H1 (cell line): ENCODE results near the gene MCF2L. TPM values are rescaled to one million over a fixed set of nuclear protein-coding genes. Genes with fewer than 3 reads are reported as not detected.

Experiments used
- CTCF ChIA-PET: fragments of 300-600 bp; sonication (Branson Sonifier 250); formaldehyde crosslinking; loops from one replicate; lab custom pipeline; 2021; ENCODE audit not compliant: partially characterized antibody; lab: Charles Lee
- POLR2A ChIA-PET: fragments of 300-600 bp; sonication (Branson Sonifier 250); formaldehyde crosslinking; loops from one replicate; lab custom pipeline; 2021; ENCODE audit warnings: inconsistent platforms; ENCODE audit not compliant: partially characterized antibody; lab: Charles Lee
- DNase-seq, 2 experiments: peaks; one replicate each; pipeline versions ENCODE4 v3.0.0 to v3.0.0-alpha.2; 2010 to 2022; ENCODE audit warnings: low spot score in 2 of 2, low read depth in 1 of 2, mixed read lengths in 1 of 2
- FAIRE-seq: peaks from 2 replicates; lab custom pipeline; 2011; peaks lifted over from hg19 to GRCh38; lab: Jason Lieb, UNC
- H2AFZ ChIP-seq: 2 replicates; pipeline ENCODE4 v1.8.1; 2012; ENCODE audit warnings: low read length, inconsistent platforms
- H2AK5ac ChIP-seq: 2 replicates; pipeline ENCODE4 v1.6.1; 2013; ENCODE audit warnings: low read depth, low read length
- H2BK120ac ChIP-seq: replicated peaks from 2 replicates; pipeline ENCODE3; 2013; ENCODE audit warnings: low read depth, low read length, inconsistent platforms
- H2BK12ac ChIP-seq: 2 replicates; pipeline ENCODE4 v1.6.1; 2013; ENCODE audit warnings: low read depth, low read length
- H2BK15ac ChIP-seq: 2 replicates; pipeline ENCODE4 v1.6.1; 2013; ENCODE audit warnings: low read length
- H2BK20ac ChIP-seq: 2 replicates; pipeline ENCODE4 v1.6.1; 2013; ENCODE audit warnings: low read length
- H2BK5ac ChIP-seq: 2 replicates; pipeline ENCODE4 v1.6.1; 2013; ENCODE audit warnings: low read depth, low read length
- H3K14ac ChIP-seq: 2 replicates; pipeline ENCODE4 v1.6.1; 2013; ENCODE audit warnings: inconsistent platforms; ENCODE audit not compliant: insufficient read length
- H3K18ac ChIP-seq: 2 replicates; pipeline ENCODE4 v1.6.1; 2013; ENCODE audit warnings: low read length; ENCODE audit errors: extremely low read depth
- H3K23ac ChIP-seq: 2 replicates; pipeline ENCODE4 v1.6.1; 2013; ENCODE audit warnings: inconsistent platforms; ENCODE audit not compliant: insufficient read length
- H3K23me2 ChIP-seq: 2 replicates; pipeline ENCODE4 v1.6.1; 2013; ENCODE audit warnings: low read depth, low read length
- H3K27ac ChIP-seq: 2 replicates; pipeline ENCODE4 v1.6.1; 2011; ENCODE audit warnings: low read depth, low read length, inconsistent platforms
- H3K27me3 ChIP-seq, 4 experiments: replicated peaks in 1 of 4; 1 replicate in 1 of 4; 2 replicates in 3 of 4; pipeline versions ENCODE4 v1.6.1 to v1.8.1; 2011 to 2013; ENCODE audit warnings: low read length in 3 of 4, mild to moderate bottlenecking in 3 of 4, inconsistent platforms in 2 of 4, mixed read lengths in 2 of 4, moderate library complexity in 1 of 4; ENCODE audit not compliant: control insufficient read depth in 3 of 4, insufficient read depth in 3 of 4; ENCODE audit errors: extremely low read depth in 1 of 4
- H3K36me3 ChIP-seq, 4 experiments: 2 replicates each; pipeline versions ENCODE4 v1.6.1 to v1.8.1; 2011 to 2013; ENCODE audit warnings: mild to moderate bottlenecking in 4 of 4, low read length in 3 of 4, moderate library complexity in 2 of 4, control low read depth in 1 of 4, inconsistent platforms in 1 of 4; ENCODE audit not compliant: insufficient read depth in 4 of 4, control insufficient read depth in 2 of 4
- H3K4ac ChIP-seq: replicated peaks from 2 replicates; pipeline ENCODE3; 2013; ENCODE audit warnings: low read length, low read depth, mixed read lengths, inconsistent platforms; ENCODE audit not compliant: insufficient read length
- H3K4me1 ChIP-seq, 4 experiments: replicated peaks in 1 of 4; 1 replicate in 1 of 4; 2 replicates in 3 of 4; pipeline versions ENCODE4 v1.6.1 to v1.8.1; 2011 to 2013; ENCODE audit warnings: low read length in 3 of 4, inconsistent platforms in 2 of 4, mixed read lengths in 1 of 4; ENCODE audit not compliant: insufficient read depth in 4 of 4, control insufficient read depth in 3 of 4
- H3K4me2 ChIP-seq, 2 experiments: 2 replicates each; pipeline versions ENCODE4 v1.6.1 to v1.8.1; 2011 to 2013; ENCODE audit warnings: low read depth in 2 of 2, low read length in 2 of 2, control low read depth in 1 of 2, inconsistent platforms in 1 of 2, mild to moderate bottlenecking in 1 of 2; ENCODE audit not compliant: insufficient read depth in 1 of 2
- H3K4me3 ChIP-seq, 4 experiments: fragments of 200-600, 300-600 bp in 1 of 4; sonication (generic), shearing (Covaris generic), sonication (Bioruptor Twin) in 1 of 4; 2 replicates each; pipeline versions ENCODE4 v1.5.1 to v1.8.1; 2011 to 2016; ENCODE audit warnings: low read length in 4 of 4, low read depth in 3 of 4, control low read depth in 2 of 4, inconsistent platforms in 2 of 4, mild to moderate bottlenecking in 2 of 4, mixed read lengths in 1 of 4, moderate library complexity in 1 of 4; ENCODE audit not compliant: insufficient read depth in 2 of 4; ENCODE audit errors: extremely low read depth in 1 of 4
- H3K56ac ChIP-seq: replicated peaks from 2 replicates; pipeline ENCODE3; 2013; ENCODE audit warnings: low read depth, mild to moderate bottlenecking, mixed read lengths, low read length, inconsistent platforms; ENCODE audit not compliant: insufficient read length
- H3K79me1 ChIP-seq: 2 replicates; pipeline ENCODE4 v1.6.1; 2013; ENCODE audit warnings: low read depth, low read length, control low read depth
- H3K79me2 ChIP-seq, 2 experiments: 2 replicates each; pipeline versions ENCODE4 v1.6.1 to v1.8.1; 2012 to 2013; ENCODE audit warnings: low read length in 2 of 2, mild to moderate bottlenecking in 2 of 2, inconsistent platforms in 1 of 2; ENCODE audit not compliant: insufficient read depth in 2 of 2, control insufficient read depth in 1 of 2
- H3K9ac ChIP-seq, 4 experiments: replicated peaks in 1 of 4; 1 replicate in 1 of 4; 2 replicates in 3 of 4; pipeline versions ENCODE4 v1.6.1 to v1.8.1; 2011 to 2013; ENCODE audit warnings: low read depth in 3 of 4, low read length in 3 of 4, control low read depth in 2 of 4, mild to moderate bottlenecking in 2 of 4, moderate library complexity in 2 of 4, inconsistent platforms in 1 of 4; ENCODE audit errors: extremely low read depth in 1 of 4
- H3K9me3 ChIP-seq, 2 experiments: 2 replicates each; pipeline versions ENCODE4 v1.6.1 to v1.8.1; 2012 to 2013; ENCODE audit warnings: mild to moderate bottlenecking in 2 of 2, moderate library complexity in 2 of 2, control low read depth in 1 of 2, inconsistent platforms in 1 of 2, low read depth in 1 of 2, low read length in 1 of 2, mixed read lengths in 1 of 2; ENCODE audit not compliant: insufficient read depth in 2 of 2
- H4K20me1 ChIP-seq, 2 experiments: replicated peaks in 1 of 2; 2 replicates each; pipeline versions ENCODE3 to v1.8.1; 2011 to 2013; ENCODE audit warnings: inconsistent platforms in 2 of 2, low read length in 2 of 2, mild to moderate bottlenecking in 1 of 2; ENCODE audit not compliant: insufficient read depth in 2 of 2, control insufficient read depth in 1 of 2
- H4K5ac ChIP-seq: 2 replicates; pipeline ENCODE4 v1.6.1; 2013; ENCODE audit warnings: low read length, low read depth, mixed read lengths, inconsistent platforms; ENCODE audit not compliant: insufficient read length
- H4K8ac ChIP-seq: 2 replicates; pipeline ENCODE4 v1.8.0; 2013; ENCODE audit warnings: mild to moderate bottlenecking, moderate library complexity, low read length, inconsistent platforms; ENCODE audit not compliant: insufficient read depth; ENCODE audit errors: extremely low read depth
- H4K91ac ChIP-seq: replicated peaks from 2 replicates; pipeline ENCODE3; 2013; ENCODE audit warnings: low read length, mixed read lengths, inconsistent platforms; ENCODE audit not compliant: insufficient read length
- CEBPB ChIP-seq: IDR thresholded peaks from 2 replicates; pipeline ENCODE4 v1.6.1; 2012; ENCODE audit warnings: low read depth, low read length
- CREB1 ChIP-seq: IDR thresholded peaks from 2 replicates; pipeline ENCODE4 v1.6.1; 2012; ENCODE audit warnings: inconsistent platforms
- TCF12 ChIP-seq: IDR thresholded peaks from 2 replicates; pipeline ENCODE4 v1.6.1; 2011; ENCODE audit warnings: low read depth, mild to moderate bottlenecking, low read length
- WGBS, 2 experiments: shearing (Covaris generic) in 1 of 2; methylation state at CpG; one replicate each; pipeline versions ENCODE4 v1.1.6 to v1.1.7; 2013 to 2015; ENCODE audit warnings: low lambda C conversion rate in 2 of 2, mixed read lengths in 2 of 2, inconsistent platforms in 1 of 2, low coverage in 1 of 2, missing lambda C conversion rate in 1 of 2; ENCODE audit not compliant: insufficient replicate concordance in 2 of 2, insufficient coverage in 1 of 2, insufficient read length in 1 of 2; ENCODE audit errors: extremely low coverage in 1 of 2, missing lambda C conversion rate in 1 of 2; 5-methylcytosine and 5-hydroxymethylcytosine counted together
- polyA plus RNA-seq, 7 experiments: library from polyadenylated mRNA; depleted of rRNA in 3 of 7; stranded (reverse) in 5 of 7; unstranded in 2 of 7; fragments of >200 nt in 5 of 7; fragments of 200-250 nt in 2 of 7; gene quantifications; 1 replicate in 5 of 7; 2 replicates in 1 of 7; 4 replicates in 1 of 7; pipeline versions ENCODE4 v1.2.1 to v1.2.3, GENCODE V29; 2011 to 2013; ENCODE audit warnings: missing spikeins in 2 of 7, mixed read lengths in 2 of 7
- total RNA-seq: library from RNA; stranded (reverse); fragmentation: NEBNext Ultra II Directional; extraction: Animal tissue kit (Norgen Biotek cat#: 25700); gene quantifications from 2 replicates; pipeline ENCODE4 v1.2.1, GENCODE V29; 2021

Gene MCF2L
- total and polyA plus RNA-seq, 2 of the 8 experiments (the other 6 are each of a cell fraction or from before 2014, with no cell fraction given), result 10.1 to 24.4 TPM

DNA sequence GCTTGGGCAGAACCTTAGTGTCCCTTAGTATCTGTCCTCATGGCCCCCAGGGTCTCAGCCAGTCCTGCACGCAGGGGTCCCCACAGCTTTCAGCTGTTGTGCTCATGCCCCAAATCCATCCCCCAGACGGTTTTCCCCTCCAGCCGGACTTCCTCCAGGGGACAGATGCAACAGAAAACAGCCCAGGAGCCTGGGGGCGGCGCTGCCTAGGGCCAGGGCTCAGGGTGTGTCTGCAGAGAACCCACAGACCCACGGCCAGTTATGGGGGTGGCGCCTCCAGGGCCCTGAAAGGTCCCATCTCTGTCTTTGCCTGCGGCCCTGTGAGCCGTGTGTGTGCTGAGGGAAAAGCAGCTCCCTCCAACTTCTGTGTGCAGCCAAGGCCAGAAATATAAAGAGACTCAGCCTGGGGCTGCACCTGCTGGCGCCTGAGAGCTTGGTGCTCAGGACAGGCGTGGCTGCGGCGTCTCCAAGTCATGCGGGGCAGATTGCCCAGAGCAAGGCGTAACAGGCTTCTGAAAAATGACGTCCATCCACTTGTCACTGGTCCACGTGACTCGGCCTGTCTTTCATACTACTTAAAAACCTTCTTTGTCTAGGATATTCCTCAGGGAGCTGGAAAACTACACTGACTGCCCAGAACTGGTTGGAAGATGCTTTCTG, 114.5 kb downstream of the MCF2L start:
- H2AFZ ChIP-seq, result no peak overlapping the region
- no peak overlapping the region for H4K5ac ChIP-seq
- ChIA-PET POLR2A (interaction anchor here (0.6 kb wide), 1 partner anchor 498 kb away, joined by 3 read pairs; no protein-coding TSS in a partner anchor), CTCF (interaction anchor here (1.0 to 3.5 kb wide), 10 partner anchors 10 to 141 kb away, joined by 3 to 14 read pairs (median 4); no protein-coding TSS in a partner anchor)
- H3K56ac ChIP-seq, result no peak overlapping the region
- H2BK20ac ChIP-seq, result no peak overlapping the region
- no peak overlapping the region for H3K14ac ChIP-seq
- H4K8ac ChIP-seq, result peak overlapping the region; percentile 51; the same call in 1 of the 2 replicates
- H3K79me1 ChIP-seq, result no peaks in the 10 kb centered on the region
- no peak overlapping the region for H2BK15ac ChIP-seq
- H3K23me2 ChIP-seq, result no peaks in the 10 kb centered on the region
- H3K18ac ChIP-seq, result no peak overlapping the region
- H3K9me3 ChIP-seq, result no peaks in the 10 kb centered on the region
- H2AK5ac ChIP-seq, result no peak overlapping the region
- no peak for DNase-seq
- H3K4me2 ChIP-seq, result no peak overlapping the region
- no peak for FAIRE-seq
- TF ChIP-seq CREB1 (no peak), CEBPB (no peak), TCF12 (no peak)
- no peaks in the 10 kb centered on the region for H3K4me1 ChIP-seq
- H3K27ac ChIP-seq, result no peak overlapping the region
- no peaks in the 10 kb centered on the region for H3K79me2 ChIP-seq
- H3K9ac ChIP-seq, result no peak overlapping the region
- no peak overlapping the region for H2BK12ac ChIP-seq
- no peak overlapping the region for H4K91ac ChIP-seq
- no peak overlapping the region for H3K23ac ChIP-seq
- no peaks in the 10 kb centered on the region for H4K20me1 ChIP-seq
- 81% methylated on average over 18 of the region's 18 CpGs; no CpG with 5 or more reads in 1 of the 2 experiments for WGBS, 2 experiments
- no peak overlapping the region for H3K4ac ChIP-seq
- no peak overlapping the region for H3K4me3 ChIP-seq
- H2BK120ac ChIP-seq, result no peak overlapping the region
- H3K36me3 ChIP-seq, result peaks cover 3 to 8% (median 4%) of the 10 kb centered on the region in 4 experiments; a peak in 4 of 8 replicates
- no peak overlapping the region for H2BK5ac ChIP-seq
- no peaks in the 10 kb centered on the region for H3K27me3 ChIP-seq
